Measurements from ENCODE around the gene CCDC195. TPM values are rescaled to one million over a fixed set of nuclear protein-coding genes. Genes with fewer than 3 reads are reported as not detected.

Gene CCDC195
- total RNA-seq, 1 donor from 2014 or later: not detected

DNA sequence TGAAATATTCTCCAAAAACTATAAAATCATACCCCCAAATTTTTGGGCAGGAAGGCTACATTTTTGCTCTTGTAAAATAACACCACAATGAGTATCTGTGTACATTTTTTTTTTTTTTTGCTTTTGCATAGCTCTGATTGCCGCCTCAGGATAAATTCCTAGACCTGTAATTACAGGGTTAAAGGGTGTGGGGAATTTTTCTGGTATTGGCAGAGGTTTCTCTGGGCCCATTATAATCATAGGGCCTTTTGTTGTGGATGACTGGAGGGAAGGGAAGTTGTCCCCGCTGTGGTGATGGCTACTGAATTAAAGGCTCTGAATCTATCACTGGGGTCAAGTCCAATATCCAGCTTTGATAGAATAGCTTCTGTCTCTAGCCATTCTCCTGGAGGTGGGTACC, 26.6 kb downstream of the CCDC195 start:
- peaks cover 7% of the 10 kb centered on the region for H3K4me1 Mint-ChIP-seq
- no peak overlapping the region for H3K4me3 ChIP-seq
- no peak overlapping the region for H3K4me3 Mint-ChIP-seq
- H3K36me3 ChIP-seq: no peaks in the 10 kb centered on the region
- H3F3A ChIP-seq (ENCODE audit: low read depth): no peaks in the 10 kb centered on the region
- no peaks in the 10 kb centered on the region for H3K9me3 Mint-ChIP-seq
- no peak overlapping the region for H3K9ac ChIP-seq
- no peaks in the 10 kb centered on the region for H3K27me3 ChIP-seq
- H3K9me3 ChIP-seq (ENCODE audit: low read depth): no peaks in the 10 kb centered on the region
- H2AFZ ChIP-seq (replicated peaks): no peak overlapping the region
- H3K4me1 ChIP-seq: no peaks in the 10 kb centered on the region
- no peak for DNase-seq (ENCODE audit: low spot score)
- no peaks in the 10 kb centered on the region for H3K79me2 ChIP-seq (ENCODE audit: low read depth)
- H3K27ac Mint-ChIP-seq: no peak overlapping the region
- H3K36me3 Mint-ChIP-seq: no peaks in the 10 kb centered on the region
- TF ChIP-seq EZH2phosphoT487 (IDR thresholded peaks at IDR 0.05) (no peak), CTCF (IDR thresholded peaks at IDR 0.05) (no peak), EZH2 (IDR thresholded peaks at IDR 0.05) (no peak)
- no peak overlapping the region for H3K27ac ChIP-seq
- no peaks in the 10 kb centered on the region for H4K20me1 ChIP-seq (ENCODE audit: low read depth)
- H3K4me2 ChIP-seq: no peak overlapping the region
- no peaks in the 10 kb centered on the region for H3K27me3 Mint-ChIP-seq (ENCODE audit: insufficient read depth, low read depth)

DNA sequence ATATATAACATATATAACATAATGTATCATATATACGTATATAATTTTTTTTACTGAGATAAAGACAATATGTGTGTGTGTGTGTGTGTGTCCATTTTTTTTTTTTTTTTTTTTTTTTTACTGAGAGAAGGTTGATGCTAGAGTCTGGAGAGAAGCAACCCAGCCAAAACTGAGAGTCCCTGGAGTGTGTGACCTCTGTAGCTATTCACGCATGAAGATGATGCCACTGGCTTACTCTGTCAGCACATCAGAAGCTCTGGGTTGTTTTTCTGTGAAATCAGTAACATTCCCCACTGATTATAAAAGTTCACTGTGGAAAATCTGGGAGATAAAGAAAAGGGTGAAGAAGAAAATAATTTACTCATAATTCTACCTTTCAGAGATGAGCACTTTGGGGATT, 27.2 kb downstream of the CCDC195 start:
- Histone ChIP-seq H3K4me3 (no peak overlapping the region), H3K79me2 (ENCODE audit: low read depth) (no peaks in the 10 kb centered on the region), H3K9me3 (ENCODE audit: low read depth) (no peaks in the 10 kb centered on the region), H4K20me1 (ENCODE audit: low read depth) (no peaks in the 10 kb centered on the region), H3K4me1 (no peaks in the 10 kb centered on the region), H3K27me3 (no peaks in the 10 kb centered on the region), H3K4me2 (no peak overlapping the region), H3K27ac (no peak overlapping the region), H3F3A (ENCODE audit: low read depth) (no peaks in the 10 kb centered on the region), H3K9ac (no peak overlapping the region), H2AFZ (replicated peaks) (no peak overlapping the region), H3K36me3 (no peaks in the 10 kb centered on the region)
- no peak overlapping the region for H3K4me3 Mint-ChIP-seq
- H3K9me3 Mint-ChIP-seq: no peaks in the 10 kb centered on the region
- H3K27ac Mint-ChIP-seq: no peak overlapping the region
- no peak for TF ChIP-seq CTCF (IDR thresholded peaks at IDR 0.05)
- TF ChIP-seq EZH2 (IDR thresholded peaks at IDR 0.05): no peak
- no peak for TF ChIP-seq EZH2phosphoT487 (IDR thresholded peaks at IDR 0.05)
- no peaks in the 10 kb centered on the region for H3K36me3 Mint-ChIP-seq
- no peaks in the 10 kb centered on the region for H3K27me3 Mint-ChIP-seq (ENCODE audit: insufficient read depth, low read depth)
- peaks cover 7% of the 10 kb centered on the region for H3K4me1 Mint-ChIP-seq
- no peak for DNase-seq (ENCODE audit: low spot score)

DNA sequence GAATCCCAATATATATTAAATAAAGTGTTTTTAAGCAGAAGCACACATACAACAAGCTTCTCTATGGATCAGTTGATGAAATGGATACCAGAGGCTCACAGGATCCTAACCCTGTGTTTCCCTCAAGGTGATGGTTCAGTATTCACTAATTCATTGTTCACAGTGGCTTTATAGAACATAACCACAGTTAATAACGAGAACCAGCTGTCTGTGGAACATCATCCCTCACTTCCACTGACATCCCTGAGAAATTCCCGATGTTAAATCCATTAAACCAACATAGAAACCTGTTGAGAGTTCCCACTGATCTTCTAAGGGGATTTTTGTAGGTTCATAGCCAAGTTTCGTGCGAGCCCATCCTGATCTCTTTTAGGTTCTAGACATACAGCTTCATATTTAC, 29.0 kb downstream of the CCDC195 start:
- Histone ChIP-seq H3K79me2 (ENCODE audit: low read depth) (no peaks in the 10 kb centered on the region), H3K9me3 (ENCODE audit: low read depth) (no peaks in the 10 kb centered on the region), H3K27ac (no peak overlapping the region), H2AFZ (replicated peaks) (no peak overlapping the region), H3K4me2 (no peak overlapping the region), H3K27me3 (no peaks in the 10 kb centered on the region), H3F3A (ENCODE audit: low read depth) (no peaks in the 10 kb centered on the region), H3K9ac (no peak overlapping the region), H3K4me3 (no peak overlapping the region), H3K36me3 (no peaks in the 10 kb centered on the region), H4K20me1 (ENCODE audit: low read depth) (no peaks in the 10 kb centered on the region), H3K4me1 (no peaks in the 10 kb centered on the region)
- H3K27ac Mint-ChIP-seq: no peak overlapping the region
- TF ChIP-seq EZH2phosphoT487 (IDR thresholded peaks at IDR 0.05): no peak
- TF ChIP-seq CTCF (IDR thresholded peaks at IDR 0.05): no peak
- no peak for TF ChIP-seq EZH2 (IDR thresholded peaks at IDR 0.05)
- H3K27me3 Mint-ChIP-seq (ENCODE audit: insufficient read depth, low read depth): no peaks in the 10 kb centered on the region
- H3K4me3 Mint-ChIP-seq: no peak overlapping the region
- no peaks in the 10 kb centered on the region for H3K36me3 Mint-ChIP-seq
- no peaks in the 10 kb centered on the region for H3K9me3 Mint-ChIP-seq
- peaks cover 7% of the 10 kb centered on the region for H3K4me1 Mint-ChIP-seq
- no peak for DNase-seq (ENCODE audit: low spot score)
